Measurements from ENCODE around the gene AK4.

The AK4 gene

DNA sequence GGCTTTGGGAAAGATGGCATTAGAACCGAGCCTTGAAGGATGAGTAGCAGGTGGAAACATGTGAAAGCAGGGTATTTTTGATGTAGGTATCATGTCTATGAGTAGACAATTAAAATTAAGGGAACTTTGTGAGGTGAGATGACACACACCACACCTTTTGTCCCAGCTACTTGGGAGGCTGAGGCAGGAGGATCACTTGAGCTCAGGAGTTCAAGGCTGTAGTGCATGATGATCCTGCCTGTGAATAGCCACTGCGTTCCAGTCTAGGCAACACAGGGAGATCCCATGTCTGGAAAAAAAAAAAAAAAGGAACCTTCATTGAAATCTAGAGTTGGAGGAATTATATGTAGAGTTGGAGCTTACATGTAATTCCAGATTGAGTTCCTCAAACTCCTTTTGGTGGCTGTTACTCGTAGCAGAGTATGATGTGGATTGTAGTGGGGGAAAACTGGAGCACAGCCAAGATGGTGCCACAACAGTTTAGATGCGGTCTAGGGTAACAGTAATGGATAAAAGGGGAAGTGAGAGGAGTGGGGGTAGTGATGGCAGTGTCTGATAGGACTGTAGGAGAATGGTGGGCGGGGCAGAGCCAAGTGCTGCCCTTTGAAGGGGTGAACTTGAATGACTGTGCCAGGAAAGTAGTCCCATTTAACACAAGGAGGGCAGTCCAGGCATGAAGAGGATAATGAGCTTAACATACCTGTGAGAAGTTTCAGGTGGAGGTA, 17.4 kb downstream of the AK4 start:
- no peak for TF ChIP-seq CTCF (IDR thresholded peaks at IDR 0.05; ENCODE audit: low read depth, low read length)
- H3K4me3 ChIP-seq (ENCODE audit: low read depth, low read length), result no peak overlapping the region

GRCh38 chr1:65166572-65167305, 18.7 kb downstream of the AK4 start:
- no peak for TF ChIP-seq CTCF (IDR thresholded peaks at IDR 0.05; ENCODE audit: low read depth, low read length)
- no peak overlapping the region for H3K4me3 ChIP-seq (ENCODE audit: low read depth, low read length)

GRCh38 chr1:65167586-65168242, 19.7 kb downstream of the AK4 start:
- TF ChIP-seq CTCF (IDR thresholded peaks at IDR 0.05; ENCODE audit: low read depth, low read length), result no peak
- H3K4me3 ChIP-seq (ENCODE audit: low read depth, low read length), result no peak overlapping the region

DNA sequence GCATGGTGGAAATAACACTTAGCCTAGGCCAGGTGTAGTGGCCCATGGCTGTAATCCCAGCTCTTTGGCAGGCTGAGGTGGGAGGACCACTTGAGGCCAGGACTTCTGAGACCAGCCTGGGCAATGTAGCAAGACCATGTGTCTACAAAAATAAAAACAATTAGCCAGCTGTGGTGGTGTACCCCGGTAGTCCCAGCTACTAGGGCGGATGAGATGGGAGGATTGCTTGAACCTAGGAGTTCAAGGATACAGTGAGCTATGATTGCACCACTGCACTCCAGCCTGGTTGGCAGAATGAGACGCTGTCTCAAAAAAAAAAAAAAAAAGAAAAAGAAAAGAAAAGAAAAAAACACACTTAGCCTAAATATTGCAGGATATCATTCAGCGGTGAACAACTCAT, 20.9 kb downstream of the AK4 start:
- H3K4me3 ChIP-seq (ENCODE audit: low read depth, low read length), result no peak overlapping the region
- TF ChIP-seq CTCF (IDR thresholded peaks at IDR 0.05; ENCODE audit: low read depth, low read length), result no peak

GRCh38 chr1:65170511-65171142, 22.6 kb downstream of the AK4 start:
- TF ChIP-seq CTCF (IDR thresholded peaks at IDR 0.05; ENCODE audit: low read depth, low read length), result no peak
- no peak overlapping the region for H3K4me3 ChIP-seq (ENCODE audit: low read depth, low read length)

- H3K4me3 ChIP-seq (ENCODE audit: low read depth, low read length), result no peak overlapping the region
- TF ChIP-seq CTCF (IDR thresholded peaks at IDR 0.05; ENCODE audit: low read depth, low read length), result no peak
Measured at GRCh38 chr1:65172936-65173690, 25.1 kb downstream of the AK4 start.

Data from WI38 (cell line).